Endodermal cell (in vitro differentiated cells): ENCODE measurements around the gene INPP5E. TPM values are rescaled to one million over a fixed set of nuclear protein-coding genes. Genes with fewer than 3 reads are reported as not detected.

Source experiments
- DNase-seq: peaks from one replicate; pipeline ENCODE4 v3.0.0-alpha.2; 2017
- H3K27ac ChIP-seq: 2 replicates; pipeline ENCODE4 v1.5.1; 2013; ENCODE audit warnings: mild to moderate bottlenecking, low read depth, low read length, moderate library complexity
- H3K27me3 ChIP-seq: 2 replicates; pipeline ENCODE4 v1.6.1; 2013; ENCODE audit warnings: mild to moderate bottlenecking, low read length, moderate library complexity; ENCODE audit not compliant: insufficient read depth, control insufficient read depth, poor library complexity, severe bottlenecking
- H3K36me3 ChIP-seq: 2 replicates; pipeline ENCODE4 v1.7.0; 2013; ENCODE audit warnings: mild to moderate bottlenecking, low read length, moderate library complexity; ENCODE audit not compliant: control insufficient read depth, insufficient read depth
- H3K4me1 ChIP-seq: one replicate; pipeline ENCODE4 v1.7.0; 2013; ENCODE audit warnings: low read length; ENCODE audit not compliant: control insufficient read depth, insufficient read depth
- H3K4me3 ChIP-seq: 2 replicates; pipeline ENCODE4 v1.5.1; 2013; ENCODE audit warnings: mild to moderate bottlenecking, low read length, moderate library complexity
- H3K9ac ChIP-seq: 2 replicates; pipeline ENCODE4 v1.6.1; 2013; ENCODE audit warnings: mild to moderate bottlenecking, low read length, moderate library complexity; ENCODE audit not compliant: poor library complexity, severe bottlenecking; ENCODE audit errors: extremely low read depth
- H3K9me3 ChIP-seq: 2 replicates; pipeline ENCODE4 v1.6.1; 2013; ENCODE audit warnings: mild to moderate bottlenecking, low read length, moderate library complexity; ENCODE audit not compliant: control insufficient read depth
- H3K27ac Mint-ChIP-seq: 2 replicates; pipeline ENCODE4 v1.8.0; 2020; ENCODE audit warnings: mixed read lengths
- H3K27me3 Mint-ChIP-seq: 2 replicates; pipeline ENCODE4 v1.8.0; 2021; ENCODE audit warnings: mild to moderate bottlenecking, mixed read lengths; ENCODE audit not compliant: insufficient read depth
- H3K36me3 Mint-ChIP-seq: 2 replicates; pipeline ENCODE4 v1.8.0; 2020; ENCODE audit warnings: low read depth, mixed read lengths
- H3K4me1 Mint-ChIP-seq: 2 replicates; pipeline ENCODE4 v1.8.0; 2020; ENCODE audit warnings: mixed read lengths
- H3K4me3 Mint-ChIP-seq: 2 replicates; pipeline ENCODE4 v1.8.0; 2020; ENCODE audit warnings: mild to moderate bottlenecking, moderate library complexity, mixed read lengths
- H3K9me3 Mint-ChIP-seq: 2 replicates; pipeline ENCODE4 v1.8.0; 2020; ENCODE audit warnings: mild to moderate bottlenecking, mixed read lengths
- CTCF ChIP-seq: fragments of 200-600 bp; sonication (generic); conservative IDR thresholded peaks from 2 replicates; pipeline ENCODE4 v1.5.0; 2021; ENCODE audit warnings: antibody characterized with exemption, mild to moderate bottlenecking
- WGBS, 2 experiments: methylation state at CpG; one replicate each; pipeline versions ENCODE4 v1.1.5 to v1.1.7; 2013; ENCODE audit warnings: missing lambda C conversion rate in 2 of 2, mixed read lengths in 1 of 2; ENCODE audit not compliant: insufficient coverage in 1 of 2, insufficient read length in 1 of 2; 5-methylcytosine and 5-hydroxymethylcytosine counted together
- total RNA-seq, 2 donors: library from RNA; stranded (reverse); fragmentation: NEBNext Ultra II Directional in 1 of 2; extraction: Animal tissue kit (Norgen Biotek cat#: 25700) in 1 of 2; gene quantifications; 2 replicates in 1 of 2; 3 replicates in 1 of 2; pipeline ENCODE4 v1.2.1, GENCODE V29; 2021

The INPP5E gene
- total RNA-seq, 2 donors from 2014 or later, result 30.8 to 34.7 TPM

DNA sequence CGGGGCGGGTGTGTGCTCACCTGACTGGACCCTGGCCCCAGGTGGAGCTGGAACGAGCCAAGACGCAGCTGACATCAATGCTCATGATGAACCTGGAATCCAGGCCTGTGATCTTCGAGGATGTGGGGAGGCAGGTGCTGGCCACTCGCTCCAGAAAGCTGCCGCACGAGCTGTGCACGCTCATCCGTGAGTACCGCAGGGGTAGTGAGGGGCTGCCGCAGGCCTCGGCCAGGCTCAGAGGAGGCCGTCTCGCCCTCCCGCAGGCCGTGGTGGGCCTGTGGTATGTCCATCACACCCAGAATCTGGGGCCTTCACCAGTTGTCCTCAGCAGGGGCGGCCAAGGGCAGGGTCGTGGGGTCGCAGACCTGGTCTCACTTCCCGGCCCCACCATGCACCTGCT lies 17.9 kb downstream of the INPP5E start:
- Histone ChIP-seq H3K4me1 (no peaks in the 10 kb centered on the region), H3K27me3 (no peaks in the 10 kb centered on the region), H3K27ac (no peak overlapping the region), H3K36me3 (peaks cover 57% of the 10 kb centered on the region), H3K4me3 (no peak overlapping the region), H3K9ac (no peak overlapping the region), H3K9me3 (no peaks in the 10 kb centered on the region)
- WGBS, 2 experiments, result 91 to 92% methylated on average over 20 to 21 of the region's 21 CpGs
- peaks cover 56% of the 10 kb centered on the region for H3K36me3 Mint-ChIP-seq
- H3K27ac Mint-ChIP-seq, result no peak overlapping the region
- DNase-seq, result no peak
- no peaks in the 10 kb centered on the region for H3K9me3 Mint-ChIP-seq
- TF ChIP-seq CTCF, result no peak
- H3K27me3 Mint-ChIP-seq, result no peaks in the 10 kb centered on the region
- no peaks in the 10 kb centered on the region for H3K4me1 Mint-ChIP-seq
- no peak overlapping the region for H3K4me3 Mint-ChIP-seq

DNA sequence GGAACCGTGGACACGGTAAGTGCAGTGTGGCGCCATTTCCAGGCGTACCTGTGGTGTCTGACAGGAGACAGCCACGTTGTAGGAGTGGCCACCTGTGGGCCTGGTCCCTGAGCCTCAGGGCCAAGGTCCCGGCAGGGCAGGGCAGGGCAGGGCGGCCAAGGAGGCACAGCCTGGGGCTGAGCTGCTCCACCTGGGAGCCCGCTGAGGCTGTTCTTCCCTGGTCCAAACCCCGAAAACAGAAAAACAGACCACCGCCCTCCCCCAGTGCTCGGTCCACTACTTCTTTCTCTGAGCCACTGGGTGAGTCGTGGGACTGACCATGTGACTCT lies 20.6 kb downstream of the INPP5E start:
- DNase-seq, result no peak
- H3K4me3 ChIP-seq, result no peak overlapping the region
- no peak overlapping the region for H3K9ac ChIP-seq
- 94 to 97% methylated on average over 10 to 12 of the region's 12 CpGs for WGBS, 2 experiments
- no peak for TF ChIP-seq CTCF
- peaks cover 81% of the 10 kb centered on the region for H3K36me3 ChIP-seq
- no peaks in the 10 kb centered on the region for H3K4me1 Mint-ChIP-seq
- no peak overlapping the region for H3K27ac ChIP-seq
- H3K27me3 ChIP-seq, result no peaks in the 10 kb centered on the region
- H3K27ac Mint-ChIP-seq, result no peak overlapping the region
- H3K4me3 Mint-ChIP-seq, result no peak overlapping the region
- H3K9me3 ChIP-seq, result no peaks in the 10 kb centered on the region
- H3K27me3 Mint-ChIP-seq, result no peaks in the 10 kb centered on the region
- no peaks in the 10 kb centered on the region for H3K4me1 ChIP-seq
- H3K36me3 Mint-ChIP-seq, result peaks cover 55% of the 10 kb centered on the region
- no peaks in the 10 kb centered on the region for H3K9me3 Mint-ChIP-seq

- H3K27ac Mint-ChIP-seq, result no peak overlapping the region
These were observed 21.2 kb downstream of the INPP5E start for GRCh38 chr9:136418182-136419091.

More at GRCh38 chr9:136418182-136419091, 21.2 kb downstream of the INPP5E start:
- Mint-ChIP-seq H3K9me3 (no peaks in the 10 kb centered on the region), H3K4me3 (no peak overlapping the region), H3K36me3 (peaks cover 54% of the 10 kb centered on the region), H3K4me1 (no peaks in the 10 kb centered on the region), H3K27me3 (no peaks in the 10 kb centered on the region)
- Histone ChIP-seq H3K4me1 (no peaks in the 10 kb centered on the region), H3K27ac (no peak overlapping the region), H3K4me3 (no peak overlapping the region), H3K9ac (no peak overlapping the region), H3K9me3 (no peaks in the 10 kb centered on the region), H3K36me3 (peaks cover 83% of the 10 kb centered on the region), H3K27me3 (no peaks in the 10 kb centered on the region)
- no peak for TF ChIP-seq CTCF
- WGBS, 2 experiments, result 93 to 94% methylated on average over 43 to 48 of the region's 48 CpGs
- DNase-seq, result no peak
